HFFc6 (cell line): ENCODE data around the gene MPRIP. TPM values are rescaled to one million over a fixed set of nuclear protein-coding genes. Genes with fewer than 3 reads are reported as not detected.

ENCODE experiments used
- DNase-seq: peaks from one replicate; pipeline ENCODE4 v3.0.0-alpha.2; 2018
- H3K27ac Mint-ChIP-seq: 2 replicates; pipeline ENCODE4 v1.8.0; 2020; ENCODE audit warnings: mild to moderate bottlenecking, mixed read lengths
- H3K27me3 Mint-ChIP-seq: 2 replicates; pipeline ENCODE4 v1.8.0; 2021; ENCODE audit warnings: mild to moderate bottlenecking, moderate library complexity, mixed read lengths; ENCODE audit not compliant: insufficient read depth
- H3K36me3 Mint-ChIP-seq: 2 replicates; pipeline ENCODE4 v1.8.0; 2021; ENCODE audit warnings: low read depth, mixed read lengths
- H3K4me1 Mint-ChIP-seq: 2 replicates; pipeline ENCODE4 v1.8.0; 2020; ENCODE audit warnings: low read depth, mixed read lengths
- H3K4me3 Mint-ChIP-seq: 2 replicates; pipeline ENCODE4 v1.8.0; 2020; ENCODE audit warnings: mild to moderate bottlenecking, moderate library complexity, mixed read lengths
- H3K9me3 Mint-ChIP-seq: 2 replicates; pipeline ENCODE4 v1.8.0; 2020; ENCODE audit warnings: mild to moderate bottlenecking, mixed read lengths
- total RNA-seq, 6 experiments: library from RNA; stranded (reverse); fragmentation: NEBNext Ultra II Directional; extraction: Animal tissue kit (Norgen Biotek cat#: 25700); gene quantifications; 2 replicates in 1 of 6; 3 replicates in 5 of 6; pipeline ENCODE4 v1.2.3, GENCODE V29; 2021
- TF ChIP-seq, protein P1 (sequence below): fragments of 200-600 bp; sonication (generic); IDR thresholded peaks from 2 replicates; pipeline ENCODE4 v1.5.0; 2021; ENCODE audit warnings: antibody characterized with exemption, mild to moderate bottlenecking

MPRIP gene
- total RNA-seq, 6 experiments from 2014 or later, result 350 to 409 (median 372) TPM

DNA sequence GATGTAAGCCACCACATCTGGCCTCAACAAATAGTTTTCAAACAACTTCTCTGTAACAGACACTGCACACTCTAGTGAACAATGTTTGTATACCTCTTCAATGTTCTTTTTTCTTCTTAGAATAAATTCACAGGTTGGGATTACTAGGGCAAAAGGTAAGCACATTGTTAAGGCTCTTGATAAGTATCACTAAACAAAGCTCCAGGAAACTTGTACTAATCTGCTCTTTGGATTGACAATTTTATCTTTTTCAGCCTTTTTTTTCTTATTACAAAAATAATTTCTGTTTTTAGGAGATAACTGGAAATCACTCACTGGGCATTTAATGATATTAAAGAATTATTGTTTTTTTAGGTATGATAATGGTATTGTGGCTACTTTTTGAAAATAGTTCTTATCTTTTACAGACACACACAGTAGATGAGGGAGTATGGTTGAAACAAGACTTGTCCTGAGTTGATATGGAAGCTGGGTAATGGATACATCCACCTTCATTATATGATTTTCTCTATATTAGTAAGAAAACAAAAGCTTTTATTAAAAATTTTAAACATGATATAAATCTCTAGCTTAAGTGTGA lies 7.7 kb upstream of the MPRIP start:
- no peak overlapping the region for H3K27ac Mint-ChIP-seq
- peaks cover 4% of the 10 kb centered on the region; the same call in 1 of the 2 replicates for H3K27me3 Mint-ChIP-seq
- H3K36me3 Mint-ChIP-seq, result no peaks in the 10 kb centered on the region
- TF ChIP-seq, protein P1, sequence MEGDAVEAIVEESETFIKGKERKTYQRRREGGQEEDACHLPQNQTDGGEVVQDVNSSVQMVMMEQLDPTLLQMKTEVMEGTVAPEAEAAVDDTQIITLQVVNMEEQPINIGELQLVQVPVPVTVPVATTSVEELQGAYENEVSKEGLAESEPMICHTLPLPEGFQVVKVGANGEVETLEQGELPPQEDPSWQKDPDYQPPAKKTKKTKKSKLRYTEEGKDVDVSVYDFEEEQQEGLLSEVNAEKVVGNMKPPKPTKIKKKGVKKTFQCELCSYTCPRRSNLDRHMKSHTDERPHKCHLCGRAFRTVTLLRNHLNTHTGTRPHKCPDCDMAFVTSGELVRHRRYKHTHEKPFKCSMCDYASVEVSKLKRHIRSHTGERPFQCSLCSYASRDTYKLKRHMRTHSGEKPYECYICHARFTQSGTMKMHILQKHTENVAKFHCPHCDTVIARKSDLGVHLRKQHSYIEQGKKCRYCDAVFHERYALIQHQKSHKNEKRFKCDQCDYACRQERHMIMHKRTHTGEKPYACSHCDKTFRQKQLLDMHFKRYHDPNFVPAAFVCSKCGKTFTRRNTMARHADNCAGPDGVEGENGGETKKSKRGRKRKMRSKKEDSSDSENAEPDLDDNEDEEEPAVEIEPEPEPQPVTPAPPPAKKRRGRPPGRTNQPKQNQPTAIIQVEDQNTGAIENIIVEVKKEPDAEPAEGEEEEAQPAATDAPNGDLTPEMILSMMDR, result no peak
- no peak for DNase-seq
- peaks cover 57% of the 10 kb centered on the region for H3K4me1 Mint-ChIP-seq
- no peak overlapping the region for H3K4me3 Mint-ChIP-seq
- no peaks in the 10 kb centered on the region for H3K9me3 Mint-ChIP-seq

GRCh38 chr17:17035490-17035889 lies 6.8 kb upstream of the MPRIP start:
- no peak overlapping the region for H3K4me3 Mint-ChIP-seq
- H3K9me3 Mint-ChIP-seq, result no peaks in the 10 kb centered on the region
- H3K27ac Mint-ChIP-seq, result no peak overlapping the region
- H3K36me3 Mint-ChIP-seq, result no peaks in the 10 kb centered on the region
- peaks cover 57% of the 10 kb centered on the region for H3K4me1 Mint-ChIP-seq
- peaks cover 3% of the 10 kb centered on the region; the same call in 1 of the 2 replicates for H3K27me3 Mint-ChIP-seq
- TF ChIP-seq, protein P1, result no peak
- no peak for DNase-seq

DNA sequence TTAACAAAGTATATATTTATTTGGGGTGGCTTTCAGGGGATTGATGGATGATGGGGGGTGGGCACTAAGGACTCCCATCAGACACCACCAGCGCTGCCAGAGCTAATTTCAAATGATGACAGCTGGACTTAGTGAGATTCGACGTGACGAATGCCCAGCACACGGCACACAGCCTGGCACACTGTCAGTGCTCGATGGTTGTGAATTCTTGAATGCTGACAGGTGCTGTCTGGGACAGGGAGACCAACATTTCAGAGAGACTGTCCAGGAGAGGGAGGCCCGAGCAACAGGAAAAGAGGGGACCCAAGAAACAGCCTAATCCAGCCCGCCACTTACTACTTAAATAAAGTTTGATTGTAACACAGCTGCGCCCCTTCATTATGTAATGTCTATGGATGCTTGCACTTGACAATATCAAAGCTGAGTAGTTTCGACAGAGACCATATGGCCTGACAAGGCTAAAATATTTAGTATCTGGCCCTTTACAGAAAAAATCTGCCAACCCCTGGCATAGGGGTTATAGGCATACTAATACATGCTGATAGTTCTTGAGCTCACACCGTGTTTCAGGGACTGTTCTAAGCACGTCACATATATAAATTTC lies 6.2 kb upstream of the MPRIP start:
- H3K36me3 Mint-ChIP-seq, result no peaks in the 10 kb centered on the region
- H3K27ac Mint-ChIP-seq, result no peak overlapping the region
- DNase-seq, result no peak
- no peak overlapping the region for H3K4me3 Mint-ChIP-seq
- no peaks in the 10 kb centered on the region for H3K27me3 Mint-ChIP-seq
- TF ChIP-seq, protein P1, result no peak
- H3K4me1 Mint-ChIP-seq, result peaks cover 55% of the 10 kb centered on the region
- no peaks in the 10 kb centered on the region for H3K9me3 Mint-ChIP-seq

- Mint-ChIP-seq H3K4me3 (no peak overlapping the region), H3K27ac (no peak overlapping the region), H3K36me3 (no peaks in the 10 kb centered on the region), H3K27me3 (no peaks in the 10 kb centered on the region), H3K9me3 (no peaks in the 10 kb centered on the region), H3K4me1 (peaks cover 58% of the 10 kb centered on the region)
- TF ChIP-seq, protein P1, result no peak
- no peak for DNase-seq
These were observed 5.7 kb upstream of the MPRIP start for GRCh38 chr17:17036524-17036998.

GRCh38 chr17:17039911-17040310 lies 2.3 kb upstream of the MPRIP start:
- no peak overlapping the region for H3K27ac Mint-ChIP-seq
- no peaks in the 10 kb centered on the region for H3K27me3 Mint-ChIP-seq
- no peak overlapping the region for H3K4me3 Mint-ChIP-seq
- TF ChIP-seq, protein P1, result no peak
- peaks cover 43% of the 10 kb centered on the region for H3K4me1 Mint-ChIP-seq
- DNase-seq, result no peak
- H3K36me3 Mint-ChIP-seq, result peaks cover 5% of the 10 kb centered on the region; the same call in 1 of the 2 replicates
- H3K9me3 Mint-ChIP-seq, result no peaks in the 10 kb centered on the region
